DMS53 treated with DMSO at 0.1 percent for 48 hours (cell line): Measurements from ENCODE around the gene AP4M1.

Experiments used
- DNase-seq: peaks from one replicate; lab custom pipeline; 2025; ENCODE audit not compliant: unreplicated experiment; lab: John Stamatoyannopoulos, UW

AP4M1 gene, protein sequence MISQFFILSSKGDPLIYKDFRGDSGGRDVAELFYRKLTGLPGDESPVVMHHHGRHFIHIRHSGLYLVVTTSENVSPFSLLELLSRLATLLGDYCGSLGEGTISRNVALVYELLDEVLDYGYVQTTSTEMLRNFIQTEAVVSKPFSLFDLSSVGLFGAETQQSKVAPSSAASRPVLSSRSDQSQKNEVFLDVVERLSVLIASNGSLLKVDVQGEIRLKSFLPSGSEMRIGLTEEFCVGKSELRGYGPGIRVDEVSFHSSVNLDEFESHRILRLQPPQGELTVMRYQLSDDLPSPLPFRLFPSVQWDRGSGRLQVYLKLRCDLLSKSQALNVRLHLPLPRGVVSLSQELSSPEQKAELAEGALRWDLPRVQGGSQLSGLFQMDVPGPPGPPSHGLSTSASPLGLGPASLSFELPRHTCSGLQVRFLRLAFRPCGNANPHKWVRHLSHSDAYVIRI

DNA sequence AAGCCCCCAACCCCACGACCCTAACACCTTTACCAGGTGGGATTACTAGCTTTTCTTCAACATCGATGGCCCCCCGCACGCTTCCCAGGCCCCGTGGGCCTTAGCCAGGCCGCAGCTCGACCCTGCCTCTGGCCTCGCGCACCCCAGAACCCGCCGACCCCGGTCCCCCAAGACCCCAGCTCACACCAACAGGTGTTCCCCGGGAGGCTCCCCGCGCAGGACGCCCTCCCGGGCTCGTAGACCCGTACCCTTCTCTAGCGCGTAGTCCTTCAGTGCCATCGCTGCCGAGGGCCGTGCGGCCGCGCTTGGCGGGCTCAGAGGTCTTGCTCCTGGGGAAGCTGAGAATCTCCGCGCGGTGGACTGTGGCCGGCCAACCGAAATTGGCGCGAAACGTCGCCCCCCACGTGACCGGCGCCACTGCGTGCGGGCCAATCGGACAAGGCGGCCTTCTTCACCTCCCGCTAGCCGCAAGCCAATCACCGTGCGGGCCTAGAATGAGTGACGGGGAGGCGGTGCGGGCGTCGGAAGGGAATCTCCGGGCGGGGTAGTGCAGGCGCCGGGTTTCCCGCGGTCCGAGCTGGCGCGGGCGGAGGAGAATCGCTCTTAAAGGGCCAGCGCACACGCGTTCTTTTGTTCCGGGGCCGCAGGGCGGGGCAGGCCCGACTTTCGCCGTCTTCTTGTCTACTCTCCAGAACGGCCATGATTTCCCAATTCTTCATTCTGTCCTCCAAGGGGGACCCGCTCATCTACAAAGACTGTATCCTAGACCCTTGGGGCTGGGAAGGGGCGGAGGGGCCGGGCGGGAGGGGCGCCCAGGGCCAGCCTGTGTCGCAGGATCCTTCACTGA is at the start of gene AP4M1, which contains the start of gene MCM7:
Gene AP4M1 (plus strand): TSS at position 628 of the 847 bp plus-strand sequence. CDS start 72 bp downstream, at position 700.
Gene MCM7 (minus strand): TSS at position 382 of the 847 bp plus-strand sequence. CDS start 103 bp downstream, at position 279.
- DNase-seq, result peak; percentile 99

DNA sequence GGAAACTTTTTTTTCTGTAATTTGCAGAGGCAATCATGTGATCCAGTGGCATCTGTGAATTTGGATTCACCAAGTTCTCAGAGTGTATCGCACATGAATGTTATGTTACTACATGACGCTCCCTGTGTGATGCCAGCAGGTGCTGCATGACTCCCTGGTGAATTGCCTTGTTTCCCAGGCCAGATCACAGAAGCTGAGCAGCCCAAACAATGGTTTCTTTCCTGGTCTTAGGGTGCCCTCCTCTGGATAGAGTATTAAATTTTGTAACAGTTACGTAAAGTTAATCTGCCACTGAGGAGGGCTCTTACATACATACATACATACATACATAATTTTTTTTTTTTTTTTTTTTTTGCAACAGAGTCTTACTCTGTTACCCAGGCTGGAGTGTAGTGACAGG is 48.2 kb upstream of the AP4M1 start:
- DNase-seq, result peak; percentile 69

DNA sequence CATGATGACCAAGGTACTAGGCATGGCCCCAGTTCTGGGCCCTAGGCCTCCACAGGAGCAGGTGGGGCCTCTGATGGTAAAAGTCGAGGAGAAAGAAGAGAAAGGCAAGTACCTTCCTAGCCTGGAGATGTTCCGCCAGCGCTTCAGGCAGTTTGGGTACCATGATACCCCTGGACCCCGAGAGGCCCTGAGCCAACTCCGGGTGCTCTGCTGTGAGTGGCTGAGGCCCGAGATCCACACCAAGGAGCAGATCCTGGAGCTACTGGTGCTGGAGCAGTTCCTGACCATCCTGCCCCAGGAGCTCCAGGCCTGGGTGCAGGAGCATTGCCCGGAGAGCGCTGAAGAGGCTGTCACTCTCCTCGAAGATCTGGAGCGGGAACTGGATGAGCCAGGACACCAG is 44.4 kb upstream of the AP4M1 start:
- DNase-seq, result no peak

DNA sequence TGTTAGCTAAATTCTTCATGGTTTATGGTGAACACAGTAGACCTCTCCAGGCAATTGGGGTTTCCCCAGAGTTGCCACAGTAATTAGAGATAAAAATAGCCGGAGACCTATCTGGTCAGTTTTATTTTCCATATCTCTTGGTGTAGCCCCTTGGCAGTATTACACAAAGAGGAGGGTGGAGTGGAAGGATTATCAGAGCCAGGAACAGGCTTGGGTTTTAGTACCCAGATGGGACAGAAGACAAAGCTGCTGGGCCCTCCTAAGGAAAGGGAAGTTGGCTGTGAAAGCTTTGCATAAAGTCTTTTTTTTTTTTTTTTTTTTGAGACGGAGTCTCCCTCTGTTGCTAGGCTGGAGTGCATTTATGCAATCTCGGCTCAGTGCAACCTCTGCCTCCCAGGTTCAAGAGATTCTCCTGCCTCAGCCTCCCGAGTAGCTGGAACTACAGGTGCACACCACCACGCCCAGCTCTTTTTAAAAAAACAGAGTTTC is 42.1 kb upstream of the AP4M1 start:
- no peak for DNase-seq

DNA sequence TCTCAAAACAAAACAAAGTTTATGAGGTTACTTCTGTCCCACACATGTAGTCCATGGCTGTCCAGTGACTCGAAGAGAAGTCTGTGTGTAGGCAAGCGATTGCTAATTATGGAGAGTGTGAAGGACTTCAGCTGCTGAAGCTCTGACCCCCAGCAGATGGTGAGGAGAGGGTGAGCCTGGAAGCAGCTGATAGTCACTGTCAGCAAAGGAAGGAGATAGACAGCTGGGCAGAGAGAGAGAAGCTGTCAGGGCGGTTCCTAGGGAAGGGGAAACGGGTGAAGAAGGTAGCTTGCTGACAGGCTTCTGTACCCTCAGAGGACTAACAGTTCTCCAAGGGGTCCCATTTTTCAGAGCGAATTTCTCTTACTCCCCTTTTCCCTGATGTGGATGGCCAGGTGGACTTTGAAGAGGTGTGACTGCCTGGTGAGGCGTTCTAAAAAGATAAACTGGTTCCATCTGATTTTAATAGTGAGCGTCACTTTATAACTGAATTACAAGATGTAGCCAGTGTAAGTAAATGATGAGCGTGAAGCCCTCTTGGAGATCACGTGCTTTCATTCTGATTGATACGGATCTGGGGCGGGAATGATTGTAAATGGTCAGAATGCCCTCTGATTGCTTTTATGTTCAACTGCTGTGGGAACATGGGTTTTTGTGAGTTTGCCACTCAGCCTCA is 39.8 kb upstream of the AP4M1 start:
- no peak for DNase-seq

DNA sequence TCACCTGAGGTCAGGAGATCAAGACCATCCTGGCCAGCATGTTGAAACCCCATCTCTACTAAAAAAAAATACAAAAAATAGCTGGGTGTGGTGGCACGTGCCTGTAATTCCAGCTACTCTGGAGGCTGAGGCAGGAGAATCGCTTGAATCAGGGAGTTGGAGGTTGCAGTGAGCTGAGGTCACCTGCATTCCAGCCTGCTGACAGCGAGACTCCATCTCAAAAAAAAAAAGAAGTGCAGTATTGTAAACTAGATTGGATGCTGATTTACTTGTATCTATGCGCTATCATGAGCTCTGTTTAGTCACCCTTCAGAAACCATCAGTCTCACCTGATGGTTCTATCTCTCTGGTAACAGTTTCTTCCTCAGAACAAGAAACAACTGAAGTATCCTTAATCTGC is 38.1 kb upstream of the AP4M1 start:
- DNase-seq, result no peak

DNA sequence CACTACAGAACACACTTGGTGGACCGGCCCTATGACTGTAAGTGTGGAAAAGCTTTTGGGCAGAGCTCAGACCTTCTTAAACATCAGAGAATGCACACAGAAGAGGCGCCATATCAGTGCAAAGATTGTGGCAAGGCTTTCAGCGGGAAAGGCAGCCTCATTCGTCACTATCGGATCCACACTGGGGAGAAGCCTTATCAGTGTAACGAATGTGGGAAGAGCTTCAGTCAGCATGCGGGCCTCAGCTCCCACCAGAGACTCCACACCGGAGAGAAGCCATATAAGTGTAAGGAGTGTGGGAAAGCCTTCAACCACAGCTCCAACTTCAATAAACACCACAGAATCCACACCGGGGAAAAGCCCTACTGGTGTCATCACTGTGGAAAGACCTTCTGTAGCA is 37.3 kb upstream of the AP4M1 start:
- DNase-seq, result no peak

DNA sequence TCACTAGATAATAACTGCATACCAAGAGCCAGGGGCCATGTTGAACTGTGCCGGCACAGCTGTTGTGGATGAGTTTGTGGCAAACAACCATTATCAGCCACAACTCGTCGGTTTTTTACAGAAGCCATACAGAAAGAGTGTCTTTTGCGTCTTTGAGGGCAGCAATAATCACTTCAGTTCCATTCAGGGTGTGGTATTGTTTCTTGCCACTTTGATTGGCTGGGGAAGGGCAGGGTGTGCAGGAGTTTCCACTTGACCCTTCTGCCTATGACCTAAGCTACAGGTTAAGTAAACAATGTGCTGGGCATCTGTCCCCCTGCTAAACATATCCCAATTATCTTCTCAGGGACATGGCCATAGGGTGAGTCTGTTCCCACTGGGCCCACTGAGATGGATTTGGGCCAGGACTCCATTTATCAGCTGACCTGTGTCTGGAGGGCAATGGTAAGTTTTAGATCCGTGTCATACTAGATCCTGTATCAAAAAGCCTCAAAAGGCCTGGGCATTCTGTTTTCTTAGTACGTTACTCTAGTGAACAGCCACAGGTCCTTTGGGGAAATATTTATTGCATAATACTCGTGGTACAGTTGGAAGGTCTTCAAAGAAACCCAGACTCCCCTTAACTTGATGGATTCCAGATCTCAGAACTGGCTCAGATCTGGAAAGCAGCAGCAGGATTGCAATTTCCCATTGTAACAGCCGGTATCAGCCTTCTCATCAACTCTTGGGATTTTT is 35.8 kb upstream of the AP4M1 start:
- DNase-seq, result no peak

DNA sequence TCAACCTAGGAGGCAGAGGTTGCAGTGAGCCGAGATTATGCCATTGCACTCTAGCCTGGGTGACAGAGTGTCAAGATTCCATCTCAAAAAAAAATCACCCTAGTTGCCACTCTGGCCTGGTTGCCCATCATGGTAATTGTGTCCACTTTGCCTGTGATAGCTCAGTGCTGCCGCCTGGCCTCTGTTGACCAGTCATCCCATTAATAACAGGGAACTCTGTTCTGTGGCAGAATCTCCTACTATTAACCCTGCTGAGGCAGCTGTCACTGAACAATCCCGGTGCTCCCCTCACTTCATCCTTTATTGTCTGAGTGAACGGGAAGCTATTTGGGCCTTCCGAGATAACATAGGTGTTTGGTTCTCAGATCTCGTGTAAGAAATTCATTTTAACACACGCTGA is 34.5 kb upstream of the AP4M1 start:
- DNase-seq, result no peak

DNA sequence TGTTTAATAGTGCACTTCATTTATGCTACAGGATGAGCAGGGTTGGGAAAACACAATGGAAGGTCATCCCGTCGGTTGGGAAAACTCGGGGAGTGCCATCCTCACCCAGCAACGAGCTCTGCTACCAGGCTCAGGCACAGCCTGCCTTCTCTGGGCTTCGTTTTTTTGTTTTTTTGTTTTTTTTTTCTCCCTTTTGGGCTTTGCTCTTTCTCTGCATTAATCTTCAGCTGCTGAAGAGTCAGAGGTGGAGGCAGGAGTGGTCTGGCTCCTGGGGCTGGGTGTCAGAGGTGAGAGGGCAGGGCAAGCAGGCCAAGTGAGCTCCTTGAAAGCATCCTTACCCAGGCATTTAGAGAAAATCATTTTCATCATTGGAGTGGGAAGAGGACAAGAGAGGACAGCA is 31.5 kb upstream of the AP4M1 start:
- DNase-seq, result no peak

DNA sequence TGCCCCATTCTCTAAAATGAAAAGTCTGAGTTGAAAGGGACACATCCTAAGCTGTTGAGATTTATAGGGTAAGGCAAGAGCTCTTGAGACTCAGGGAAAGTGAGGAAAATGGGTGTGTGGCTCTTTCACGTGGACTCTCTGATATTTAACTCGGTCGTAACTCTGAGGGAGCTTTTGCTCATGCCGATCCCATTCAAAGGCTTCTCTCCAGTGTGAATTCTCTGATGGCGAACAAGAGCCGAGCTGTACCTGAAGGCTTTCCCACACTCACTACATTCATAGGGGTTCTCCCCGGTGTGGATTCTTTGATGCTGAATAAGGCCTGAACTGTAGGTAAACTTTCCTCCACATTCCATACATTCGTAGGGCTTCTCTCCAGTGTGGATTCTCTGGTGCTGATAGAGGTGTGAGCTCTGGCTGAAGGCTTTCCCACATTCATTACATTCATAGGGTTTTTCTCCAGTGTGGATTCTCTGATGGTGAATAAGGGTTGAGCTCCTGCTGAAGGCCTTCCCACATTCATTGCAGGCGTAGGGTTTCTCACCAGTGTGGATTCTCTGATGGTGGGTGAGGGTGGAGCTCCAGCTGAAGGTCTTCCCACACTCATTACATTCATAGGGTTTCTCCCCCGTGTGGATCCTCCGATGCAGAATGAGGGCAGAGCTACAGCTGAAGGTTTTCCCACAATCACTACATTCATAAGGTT is 30.3 kb upstream of the AP4M1 start:
- no peak for DNase-seq

DNA sequence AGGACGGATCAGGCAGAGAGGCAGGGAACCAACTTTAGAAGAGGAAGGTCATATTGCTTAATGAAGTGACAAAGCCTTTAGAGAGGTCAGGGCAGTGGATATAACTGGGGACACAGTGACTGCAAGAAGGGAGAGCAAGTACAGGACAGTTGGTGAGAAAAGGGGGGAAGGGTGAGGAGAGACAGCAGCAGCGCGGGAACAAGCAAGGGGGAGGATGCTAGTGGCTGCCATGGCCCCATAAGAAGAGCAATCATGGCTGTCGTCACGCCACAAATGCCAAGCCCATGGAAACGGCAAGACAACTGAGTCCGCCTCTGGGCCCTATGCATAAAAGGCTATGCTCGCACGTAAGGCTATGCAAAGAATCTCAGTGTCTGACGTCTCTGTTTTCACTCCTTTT is 29.0 kb upstream of the AP4M1 start:
- no peak for DNase-seq

DNA sequence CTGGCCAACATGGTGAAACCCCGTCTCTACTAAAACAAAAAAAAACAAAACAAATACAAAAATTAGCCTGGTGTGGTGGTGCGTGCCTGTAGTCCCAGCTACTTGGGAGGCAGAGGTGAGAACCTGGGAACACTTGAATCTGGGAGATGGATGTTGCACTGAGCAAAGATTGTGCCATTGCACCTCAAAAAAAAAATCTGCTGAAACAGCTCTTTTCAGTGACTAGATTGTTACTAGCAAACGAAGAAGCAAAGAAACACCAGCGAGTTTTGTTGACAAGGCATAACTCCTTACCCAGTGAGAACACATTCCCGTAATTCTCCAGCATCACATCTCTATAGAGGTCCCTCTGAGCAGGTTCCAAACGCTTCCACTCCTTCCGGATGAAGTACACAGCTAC is 26.6 kb upstream of the AP4M1 start:
- no peak for DNase-seq

DNA sequence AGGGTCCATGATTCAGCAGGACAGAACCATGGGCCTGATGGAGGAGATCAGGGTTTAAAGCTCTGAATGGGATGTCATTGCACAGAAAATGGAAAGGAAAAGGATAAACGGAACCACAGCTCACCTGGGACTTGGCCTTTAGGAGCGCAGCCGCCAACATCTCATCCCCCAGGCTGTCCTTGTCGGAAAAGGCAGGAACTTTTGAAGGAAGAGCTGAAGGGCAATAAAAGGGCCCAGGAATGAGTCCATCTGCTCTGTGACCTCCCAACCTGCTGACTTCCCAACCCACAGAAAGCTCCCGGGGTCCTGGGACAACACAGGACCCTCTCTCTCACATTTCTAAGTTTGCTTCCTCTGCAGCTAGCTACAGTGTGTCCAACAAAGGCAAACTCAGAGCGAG is 26.0 kb upstream of the AP4M1 start:
- DNase-seq, result no peak

DNA sequence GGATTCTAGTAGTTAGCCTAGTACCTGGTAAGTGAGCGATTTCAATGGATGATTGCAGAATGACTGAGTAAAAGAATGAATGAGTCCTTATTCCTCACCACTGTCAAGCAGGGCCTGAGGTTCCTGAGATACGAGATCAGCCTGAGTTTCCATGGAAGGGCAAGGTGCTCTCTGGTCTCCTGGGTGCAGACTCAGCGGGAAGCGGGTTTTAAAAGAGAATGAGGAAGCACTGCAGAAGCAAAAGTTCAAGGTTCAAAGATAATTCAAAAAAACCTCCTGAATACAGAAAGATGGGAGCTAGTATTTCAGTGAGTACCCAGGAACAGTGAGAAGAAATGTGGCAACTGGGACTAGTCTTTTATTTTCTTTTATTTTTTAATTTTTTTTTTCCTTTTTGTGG is 24.2 kb upstream of the AP4M1 start:
- DNase-seq, result no peak

DNA sequence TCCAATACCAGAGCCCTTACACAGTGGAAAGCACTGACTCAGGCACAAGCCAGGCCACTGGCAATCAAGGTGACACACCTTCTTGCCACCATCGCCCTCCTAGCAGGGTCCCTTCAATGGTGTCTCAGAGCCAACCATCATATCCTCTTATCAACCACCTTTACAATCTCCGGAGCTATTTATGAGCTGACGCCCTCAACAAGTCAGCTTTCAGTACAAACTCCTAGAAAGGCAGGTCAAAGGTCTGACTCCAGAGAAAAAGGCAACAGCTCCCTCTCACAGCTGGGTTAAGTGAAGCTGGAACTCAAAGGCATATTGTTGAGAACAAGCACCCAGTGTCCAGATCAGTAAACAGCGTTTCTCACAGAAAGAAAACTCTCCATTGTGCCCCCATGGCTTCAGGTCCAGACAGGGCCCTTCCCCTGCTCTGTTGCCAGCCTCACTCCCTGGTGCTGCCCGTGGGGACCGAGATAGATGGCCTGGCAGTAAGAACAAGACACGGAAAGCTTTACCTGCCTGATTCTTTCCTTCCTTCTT is 22.4 kb upstream of the AP4M1 start:
- no peak for DNase-seq

DNA sequence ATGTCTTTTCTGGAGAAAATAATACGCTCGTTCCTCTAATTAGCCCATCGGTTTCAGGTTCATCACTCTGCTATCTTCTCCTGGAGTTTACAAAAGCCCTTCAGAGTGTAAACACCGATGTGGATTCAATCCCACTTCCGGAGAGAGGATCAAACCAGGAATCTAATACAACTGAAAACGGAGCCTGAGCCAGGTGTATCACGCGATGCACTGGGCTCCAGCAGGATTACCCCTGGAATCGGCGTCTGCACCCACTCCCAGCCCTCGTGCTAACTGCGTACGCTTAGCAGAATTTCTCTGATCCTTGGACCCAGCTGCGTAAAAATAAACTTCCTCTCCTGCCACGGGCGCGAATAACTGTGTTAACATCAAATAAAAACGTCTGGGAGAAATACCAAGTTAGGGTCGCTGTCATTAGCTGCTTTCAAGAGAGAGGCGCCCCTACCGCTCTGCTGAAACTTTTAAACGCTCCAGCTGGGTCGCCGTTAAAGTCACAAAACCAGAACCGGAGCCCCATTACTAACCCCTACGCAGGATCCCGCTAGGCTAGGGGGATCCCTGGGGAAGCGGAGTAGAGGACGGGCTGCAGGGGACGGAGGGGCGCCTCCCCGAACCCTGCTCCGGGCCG is 20.4 kb upstream of the AP4M1 start:
- peak; percentile 48 for DNase-seq

DNA sequence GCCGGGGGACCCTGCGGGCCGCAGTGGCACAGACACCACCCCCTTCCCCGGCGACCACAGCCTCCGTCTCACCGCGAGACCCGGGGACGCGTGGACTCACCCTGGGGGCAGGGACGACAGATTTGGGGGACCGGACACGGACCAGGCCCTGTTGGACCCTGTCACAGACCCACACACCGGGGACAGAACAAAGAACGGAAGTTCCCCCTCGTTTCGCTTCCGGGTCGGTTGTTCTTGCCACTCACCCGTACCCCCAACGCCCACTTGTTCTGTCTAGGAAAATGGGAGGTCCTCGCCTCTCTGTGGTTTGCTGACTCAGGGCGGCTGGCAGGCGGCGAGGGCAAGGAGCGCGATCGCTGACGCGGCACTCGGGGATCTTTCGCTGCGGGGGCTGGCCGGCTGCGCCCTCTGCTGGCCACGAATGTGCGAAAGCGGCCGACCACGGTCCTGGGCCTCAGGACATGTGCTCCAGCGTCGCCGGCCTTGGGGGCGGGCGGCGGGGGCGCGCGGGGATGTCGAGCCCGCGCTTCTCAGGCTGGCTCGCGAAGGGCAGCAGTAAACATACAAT is 19.8 kb upstream of the AP4M1 start, which contains the start of gene ZNF3:
Gene ZNF3 (minus strand): TSS at position 189 of the 568 bp plus-strand sequence. CDS start 4,366 bp downstream, outside the sequence.
- DNase-seq, result peak; percentile 98

DNA sequence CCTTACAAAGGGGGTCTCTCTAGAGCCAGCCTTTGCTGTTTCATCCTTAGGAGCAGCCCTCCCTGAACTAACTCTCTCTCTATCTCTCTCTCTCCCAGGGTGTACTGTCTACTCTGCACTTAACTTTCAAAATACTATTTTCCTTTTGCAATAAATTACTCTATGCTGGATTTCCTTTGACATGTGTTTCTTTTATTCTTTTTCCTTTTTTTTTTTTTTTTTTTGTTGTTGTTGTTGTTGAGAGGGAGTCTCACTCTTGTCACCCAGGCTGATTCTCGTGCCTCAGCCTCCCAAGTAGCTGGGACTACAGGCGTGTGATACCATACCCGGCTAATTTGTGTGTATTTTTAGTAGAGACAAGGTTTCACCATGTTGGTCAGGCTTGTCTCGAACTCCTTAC is 18.5 kb upstream of the AP4M1 start:
- no peak for DNase-seq
